HL-60 (cell line): ENCODE data around the gene HES5.

ENCODE experiments used
- DNase-seq, 2 experiments: peaks; one replicate each; pipeline ENCODE4 v3.0.0-alpha.2; 2010 to 2020; ENCODE audit warnings: low read depth in 1 of 2, low spot score in 1 of 2
- H3K27ac ChIP-seq: fragments of 250-450 bp; sonication (Bioruptor Pico); replicated peaks from 2 replicates; pipeline ENCODE4 v1.5.1; 2020; ENCODE audit warnings: mild to moderate bottlenecking, moderate library complexity
- H3K27me3 ChIP-seq: fragments of 250-450 bp; sonication (Bioruptor Pico); 2 replicates; pipeline ENCODE4 v1.5.1; 2021; ENCODE audit warnings: mild to moderate bottlenecking, moderate library complexity; ENCODE audit not compliant: insufficient read depth, poor library complexity, severe bottlenecking
- H3K4me3 ChIP-seq: replicated peaks from 2 replicates; pipeline ENCODE4 v1.5.1; 2011; ENCODE audit warnings: mild to moderate bottlenecking, control low read depth, low read length; ENCODE audit not compliant: insufficient read depth
- GABPA ChIP-seq: IDR thresholded peaks from 2 replicates; pipeline ENCODE4 v1.6.1; 2012; ENCODE audit warnings: low read depth
- POLR2AphosphoS5 ChIP-seq: IDR thresholded peaks from 2 replicates; pipeline ENCODE4 v1.6.1; 2012; ENCODE audit warnings: low read depth
- REST ChIP-seq: IDR thresholded peaks from 2 replicates; pipeline ENCODE4 v1.6.1; 2012; ENCODE audit warnings: low read depth; ENCODE audit not compliant: insufficient replicate concordance
- SPI1 ChIP-seq: IDR thresholded peaks from 2 replicates; pipeline ENCODE4 v1.6.1; 2012; ENCODE audit warnings: low read depth, mild to moderate bottlenecking, borderline replicate concordance
- TF ChIP-seq, protein P1 (sequence below): IDR thresholded peaks from one replicate; pipeline ENCODE4 v1.5.1; 2011; ENCODE audit warnings: low read length, control low read depth, inconsistent platforms; ENCODE audit not compliant: insufficient read depth

The HES5 gene

DNA sequence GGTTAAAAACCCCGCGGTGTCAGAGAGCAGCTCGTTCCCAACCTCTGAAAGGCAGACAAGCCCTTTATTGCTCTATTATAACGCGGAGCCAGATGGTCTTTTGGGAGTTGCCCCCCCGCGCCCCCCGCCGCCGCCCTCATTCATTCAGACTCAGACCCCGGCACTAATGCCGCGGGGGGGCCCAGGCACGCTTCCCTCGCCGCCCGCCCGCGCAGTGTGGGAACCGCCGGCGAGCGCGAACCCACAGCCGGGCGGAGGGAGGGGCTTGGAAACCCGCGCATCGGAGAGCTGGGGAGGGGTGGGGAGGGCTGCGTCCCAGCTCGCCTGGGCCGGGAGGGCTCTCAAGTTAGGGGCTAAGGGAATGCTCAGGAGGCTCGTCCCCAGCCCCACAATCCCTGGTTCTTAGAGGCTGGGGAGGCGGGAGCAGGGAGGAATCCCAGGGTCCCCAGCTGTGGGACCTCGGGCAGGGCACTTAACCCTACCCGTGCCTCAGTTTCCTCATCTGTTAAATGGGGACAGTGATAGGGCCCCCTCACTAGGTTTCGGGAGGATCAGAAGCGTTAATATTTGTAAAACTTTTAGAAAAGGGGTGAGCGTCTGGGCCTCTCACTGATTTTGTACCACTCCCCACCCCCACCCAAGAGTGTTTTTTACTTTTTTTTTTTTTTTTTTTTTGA lies 10.9 kb upstream of the HES5 start:
- TF ChIP-seq GABPA (no peak), REST (no peak), POLR2AphosphoS5 (no peak), SPI1 (no peak)
- TF ChIP-seq, protein P1, sequence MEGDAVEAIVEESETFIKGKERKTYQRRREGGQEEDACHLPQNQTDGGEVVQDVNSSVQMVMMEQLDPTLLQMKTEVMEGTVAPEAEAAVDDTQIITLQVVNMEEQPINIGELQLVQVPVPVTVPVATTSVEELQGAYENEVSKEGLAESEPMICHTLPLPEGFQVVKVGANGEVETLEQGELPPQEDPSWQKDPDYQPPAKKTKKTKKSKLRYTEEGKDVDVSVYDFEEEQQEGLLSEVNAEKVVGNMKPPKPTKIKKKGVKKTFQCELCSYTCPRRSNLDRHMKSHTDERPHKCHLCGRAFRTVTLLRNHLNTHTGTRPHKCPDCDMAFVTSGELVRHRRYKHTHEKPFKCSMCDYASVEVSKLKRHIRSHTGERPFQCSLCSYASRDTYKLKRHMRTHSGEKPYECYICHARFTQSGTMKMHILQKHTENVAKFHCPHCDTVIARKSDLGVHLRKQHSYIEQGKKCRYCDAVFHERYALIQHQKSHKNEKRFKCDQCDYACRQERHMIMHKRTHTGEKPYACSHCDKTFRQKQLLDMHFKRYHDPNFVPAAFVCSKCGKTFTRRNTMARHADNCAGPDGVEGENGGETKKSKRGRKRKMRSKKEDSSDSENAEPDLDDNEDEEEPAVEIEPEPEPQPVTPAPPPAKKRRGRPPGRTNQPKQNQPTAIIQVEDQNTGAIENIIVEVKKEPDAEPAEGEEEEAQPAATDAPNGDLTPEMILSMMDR, result no peak
- no peak overlapping the region for H3K4me3 ChIP-seq
- H3K27ac ChIP-seq, result no peak overlapping the region
- H3K27me3 ChIP-seq, result peaks cover 11% of the 10 kb centered on the region
- no peak for DNase-seq

- peak in 1 of 2 experiments; percentile 52 for DNase-seq
- TF ChIP-seq, protein P1, result no peak
- TF ChIP-seq REST (no peak), POLR2AphosphoS5 (no peak), SPI1 (no peak), GABPA (no peak)
- H3K4me3 ChIP-seq, result no peak overlapping the region
- peaks cover 19% of the 10 kb centered on the region for H3K27me3 ChIP-seq
- H3K27ac ChIP-seq, result no peak overlapping the region
Measured at GRCh38 chr1:2539312-2539907, 9.3 kb upstream of the HES5 start.

DNA sequence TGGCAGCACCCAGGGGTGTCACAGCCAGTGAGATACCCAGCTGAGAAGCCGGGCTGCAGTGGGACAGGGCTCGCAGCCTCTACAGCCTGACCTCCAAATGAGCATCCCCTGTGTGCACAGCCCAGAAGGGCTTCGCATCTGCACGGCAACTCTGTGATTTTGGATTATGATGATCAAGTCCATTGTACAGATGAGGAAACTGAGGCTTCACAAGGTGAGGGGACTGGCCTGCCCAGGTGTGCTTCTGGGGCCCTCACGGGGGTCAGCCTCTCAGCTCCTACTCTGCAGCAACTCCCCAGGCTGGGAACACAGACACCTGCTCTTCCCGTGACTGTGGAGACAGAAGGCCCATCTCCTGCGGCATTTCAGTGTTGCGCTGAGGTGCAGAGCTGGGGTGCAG lies 8.8 kb upstream of the HES5 start:
- Histone ChIP-seq H3K27ac (no peak overlapping the region), H3K27me3 (peaks cover 22% of the 10 kb centered on the region), H3K4me3 (no peak overlapping the region)
- TF ChIP-seq SPI1 (no peak), POLR2AphosphoS5 (no peak), REST (no peak)
- DNase-seq, result no peak
